Liver (tissue), 9 donors: ENCODE data around the gene ZFAND3. TPM values are rescaled to one million over a fixed set of nuclear protein-coding genes. Genes with fewer than 3 reads are reported as not detected.

Experiments used
- DNase-seq: peaks from one replicate; pipeline ENCODE4 v3.0.0-alpha.2; 2017; ENCODE audit warnings: low spot score
- H3K27ac ChIP-seq, 2 donors: one replicate each; pipeline ENCODE4 v1.7.0; 2013; ENCODE audit warnings: inconsistent platforms in 2 of 2, low read length in 2 of 2, control low read depth in 1 of 2, low read depth in 1 of 2, mild to moderate bottlenecking in 1 of 2
- H3K27me3 ChIP-seq, 4 donors: one replicate each; pipeline versions ENCODE4 v1.6.1 to v1.7.0; 2013; ENCODE audit warnings: low read length in 3 of 4, inconsistent platforms in 1 of 4, mild to moderate bottlenecking in 1 of 4, moderate library complexity in 1 of 4; ENCODE audit not compliant: control insufficient read depth in 4 of 4, insufficient read depth in 4 of 4
- H3K36me3 ChIP-seq, 4 donors: one replicate each; pipeline versions ENCODE4 v1.6.1 to v1.7.0; 2013; ENCODE audit warnings: low read length in 3 of 4, mild to moderate bottlenecking in 3 of 4, low read depth in 1 of 4, moderate library complexity in 1 of 4; ENCODE audit not compliant: control insufficient read depth in 4 of 4, insufficient read depth in 3 of 4
- H3K4me1 ChIP-seq, 4 donors: one replicate each; pipeline versions ENCODE4 v1.6.1 to v1.7.0; 2013; ENCODE audit warnings: low read length in 3 of 4, mild to moderate bottlenecking in 3 of 4, moderate library complexity in 1 of 4; ENCODE audit not compliant: control insufficient read depth in 4 of 4, insufficient read depth in 4 of 4
- H3K4me3 ChIP-seq, 3 donors: one replicate each; pipeline versions ENCODE4 v1.6.1 to v1.7.0; 2013; ENCODE audit warnings: low read length in 3 of 3, control low read depth in 1 of 3, low read depth in 1 of 3, mild to moderate bottlenecking in 1 of 3
- H3K9ac ChIP-seq, 2 donors: one replicate each; pipeline ENCODE4 v1.7.0; 2013; ENCODE audit warnings: low read length in 2 of 2, mild to moderate bottlenecking in 2 of 2, moderate library complexity in 2 of 2, control low read depth in 1 of 2, low read depth in 1 of 2
- H3K9me3 ChIP-seq, 4 donors: one replicate each; pipeline versions ENCODE4 v1.6.1 to v1.7.0; 2013; ENCODE audit warnings: low read length in 3 of 4; ENCODE audit not compliant: control insufficient read depth in 4 of 4
- EGR1 ChIP-seq, 2 donors: IDR thresholded peaks; 2 replicates each; pipeline ENCODE4 v1.6.1; 2016 to 2018; ENCODE audit warnings: antibody characterized with exemption in 2 of 2, low read depth in 2 of 2
- FOXA1 ChIP-seq: IDR thresholded peaks from 2 replicates; pipeline ENCODE4 v1.6.1; 2016; ENCODE audit warnings: antibody characterized with exemption
- FOXA2 ChIP-seq: IDR thresholded peaks from 2 replicates; pipeline ENCODE4 v1.6.1; 2016; ENCODE audit warnings: antibody characterized with exemption
- GABPA ChIP-seq, 2 donors: IDR thresholded peaks in 1 of 2; conservative IDR thresholded peaks in 1 of 2; 2 replicates each; pipeline ENCODE4 v1.6.1; 2016; ENCODE audit warnings: antibody characterized with exemption in 2 of 2, mild to moderate bottlenecking in 1 of 2, moderate library complexity in 1 of 2
- HNF4A ChIP-seq, 2 donors: conservative IDR thresholded peaks; 2 replicates each; pipeline ENCODE4 v1.6.1; 2016; ENCODE audit warnings: antibody characterized with exemption in 2 of 2, mild to moderate bottlenecking in 2 of 2
- HNF4G ChIP-seq: IDR thresholded peaks from 2 replicates; pipeline ENCODE4 v1.6.1; 2016; ENCODE audit warnings: antibody characterized with exemption
- JUND ChIP-seq, 2 donors: IDR thresholded peaks; 2 replicates each; pipeline ENCODE4 v1.6.1; 2016; ENCODE audit warnings: antibody characterized with exemption in 2 of 2
- NR2F2 ChIP-seq: IDR thresholded peaks from 2 replicates; pipeline ENCODE4 v1.6.1; 2016; ENCODE audit warnings: antibody characterized with exemption
- RAD21 ChIP-seq, 2 donors: IDR thresholded peaks; 2 replicates each; pipeline ENCODE4 v1.6.1; 2016; ENCODE audit warnings: antibody characterized with exemption in 2 of 2, mild to moderate bottlenecking in 2 of 2
- RXRA ChIP-seq, 2 donors: IDR thresholded peaks; 2 replicates each; pipeline ENCODE4 v1.6.1; 2017 to 2018; ENCODE audit warnings: antibody characterized with exemption in 2 of 2, mild to moderate bottlenecking in 1 of 2
- SP1 ChIP-seq: IDR thresholded peaks from 2 replicates; pipeline ENCODE4 v1.6.1; 2018; ENCODE audit warnings: antibody characterized with exemption, mild to moderate bottlenecking
- TAF1 ChIP-seq: conservative IDR thresholded peaks from 2 replicates; pipeline ENCODE4 v1.6.1; 2016; ENCODE audit warnings: antibody characterized with exemption, mild to moderate bottlenecking
- YY1 ChIP-seq: IDR thresholded peaks from 2 replicates; pipeline ENCODE4 v1.6.1; 2016; ENCODE audit warnings: antibody characterized with exemption, mild to moderate bottlenecking
- WGBS: extraction: QIAGEN DNeasy Blood & Tissue Kit; methylation state at CpG from one replicate; pipeline ENCODE4 v1.1.7; 2013; 5-methylcytosine and 5-hydroxymethylcytosine counted together
- polyA plus RNA-seq, 2 donors: library from polyadenylated mRNA; stranded (reverse) in 1 of 2; unstranded in 1 of 2; fragments of 200-250 nt in 1 of 2; fragments of >200 nt in 1 of 2; fragmentation: Nextera tagmentation in 1 of 2; extraction: Ambion mirVana in 1 of 2; gene quantifications; one replicate each; pipeline versions ENCODE4 v1.2.1 to v1.2.3, GENCODE V29; 2013 to 2015
- total RNA-seq, 2 donors: library from RNA; depleted of rRNA; stranded (reverse); fragments of >200 nt; gene quantifications; one replicate each; pipeline ENCODE4 v1.2.3, GENCODE V29; 2014
- TF ChIP-seq, protein P1 (sequence below): IDR thresholded peaks from 2 replicates; pipeline ENCODE4 v1.6.1; 2016; ENCODE audit warnings: antibody characterized with exemption
- TF ChIP-seq, protein P2 (sequence below): IDR thresholded peaks from 2 replicates; pipeline ENCODE4 v1.6.1; 2016; ENCODE audit warnings: antibody characterized with exemption
- TF ChIP-seq, protein P3 (sequence below): fragments of 150-350 bp; IDR thresholded peaks from 2 replicates; pipeline ENCODE4 v1.5.1; 2017; ENCODE audit warnings: improper control_type of control experiment, low read depth, low read length; ENCODE audit not compliant: missing input control
- TF ChIP-seq, protein P4 (sequence below): IDR thresholded peaks from 2 replicates; pipeline ENCODE4 v1.6.1; 2016; ENCODE audit warnings: antibody characterized with exemption
- TF ChIP-seq, protein P5 (sequence below): IDR thresholded peaks from 2 replicates; pipeline ENCODE4 v1.6.1; 2016; ENCODE audit warnings: antibody characterized with exemption, mild to moderate bottlenecking
- donor health status: healthy.
- donor health status: healthy.
- donor health status: healthy.
- donor health status: healthy.
- donor health status: healthy.

Gene ZFAND3
- total and polyA plus RNA-seq, 4 donors, result 7.7 to 37.5 (median 23.1) TPM

DNA sequence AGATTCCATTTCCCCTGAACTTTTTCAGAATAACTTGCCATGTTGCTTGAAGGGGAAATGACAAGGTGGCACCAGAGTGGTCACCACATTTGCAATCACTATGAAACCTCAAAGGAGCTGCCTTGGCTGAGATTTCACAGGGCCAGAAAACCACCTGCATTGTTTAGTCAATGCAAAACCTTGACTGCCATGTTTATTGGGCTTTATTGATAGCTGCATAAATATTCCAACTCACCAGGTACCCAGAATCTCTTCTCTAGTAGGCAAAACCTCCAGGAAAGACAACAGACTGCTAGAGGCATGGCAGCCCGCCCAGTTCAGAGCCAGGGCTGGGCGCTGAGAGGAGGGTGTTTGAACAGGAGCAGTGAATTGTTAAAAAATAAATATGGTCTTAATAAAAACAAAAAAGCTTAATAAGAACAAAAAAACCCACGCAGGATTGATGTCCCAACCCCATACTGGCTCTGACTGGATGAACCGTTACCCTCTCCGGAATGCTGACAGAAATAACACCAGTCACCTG, 375.6 kb downstream of the ZFAND3 start:
- DNase-seq, result no peak
- no peak overlapping the region for H3K27ac ChIP-seq
- 89% methylated on average over 5 of the region's 5 CpGs for WGBS

More for the DNA sequence above, 375.6 kb downstream of the ZFAND3 start:
- H3K9ac ChIP-seq, result no peak overlapping the region
- H3K4me3 ChIP-seq, result no peak overlapping the region
- TF ChIP-seq JUND (IDR thresholded peaks at IDR 0.05) (no peak), SP1 (no peak), FOXA2 (no peak), FOXA1 (no peak), RAD21 (IDR thresholded peaks at IDR 0.05) (no peak), HNF4G (no peak), EGR1 (IDR thresholded peaks at IDR 0.05; ENCODE audit: low read depth in 2 of 2) (no peak), NR2F2 (no peak), HNF4A (conservative IDR thresholded peaks at IDR 0.05) (no peak), YY1 (no peak), TAF1 (no peak), GABPA (IDR thresholded peaks at IDR 0.05 in 1 of 2, conservative IDR thresholded peaks at IDR 0.05 in 1 of 2) (no peak), RXRA (IDR thresholded peaks at IDR 0.05) (no peak)
- TF ChIP-seq, protein P1, sequence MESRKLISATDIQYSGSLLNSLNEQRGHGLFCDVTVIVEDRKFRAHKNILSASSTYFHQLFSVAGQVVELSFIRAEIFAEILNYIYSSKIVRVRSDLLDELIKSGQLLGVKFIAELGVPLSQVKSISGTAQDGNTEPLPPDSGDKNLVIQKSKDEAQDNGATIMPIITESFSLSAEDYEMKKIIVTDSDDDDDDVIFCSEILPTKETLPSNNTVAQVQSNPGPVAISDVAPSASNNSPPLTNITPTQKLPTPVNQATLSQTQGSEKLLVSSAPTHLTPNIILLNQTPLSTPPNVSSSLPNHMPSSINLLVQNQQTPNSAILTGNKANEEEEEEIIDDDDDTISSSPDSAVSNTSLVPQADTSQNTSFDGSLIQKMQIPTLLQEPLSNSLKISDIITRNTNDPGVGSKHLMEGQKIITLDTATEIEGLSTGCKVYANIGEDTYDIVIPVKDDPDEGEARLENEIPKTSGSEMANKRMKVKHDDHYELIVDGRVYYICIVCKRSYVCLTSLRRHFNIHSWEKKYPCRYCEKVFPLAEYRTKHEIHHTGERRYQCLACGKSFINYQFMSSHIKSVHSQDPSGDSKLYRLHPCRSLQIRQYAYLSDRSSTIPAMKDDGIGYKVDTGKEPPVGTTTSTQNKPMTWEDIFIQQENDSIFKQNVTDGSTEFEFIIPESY, result no peak
- TF ChIP-seq, protein P2, sequence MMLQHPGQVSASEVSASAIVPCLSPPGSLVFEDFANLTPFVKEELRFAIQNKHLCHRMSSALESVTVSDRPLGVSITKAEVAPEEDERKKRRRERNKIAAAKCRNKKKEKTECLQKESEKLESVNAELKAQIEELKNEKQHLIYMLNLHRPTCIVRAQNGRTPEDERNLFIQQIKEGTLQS, result no peak
- TF ChIP-seq, protein P3, sequence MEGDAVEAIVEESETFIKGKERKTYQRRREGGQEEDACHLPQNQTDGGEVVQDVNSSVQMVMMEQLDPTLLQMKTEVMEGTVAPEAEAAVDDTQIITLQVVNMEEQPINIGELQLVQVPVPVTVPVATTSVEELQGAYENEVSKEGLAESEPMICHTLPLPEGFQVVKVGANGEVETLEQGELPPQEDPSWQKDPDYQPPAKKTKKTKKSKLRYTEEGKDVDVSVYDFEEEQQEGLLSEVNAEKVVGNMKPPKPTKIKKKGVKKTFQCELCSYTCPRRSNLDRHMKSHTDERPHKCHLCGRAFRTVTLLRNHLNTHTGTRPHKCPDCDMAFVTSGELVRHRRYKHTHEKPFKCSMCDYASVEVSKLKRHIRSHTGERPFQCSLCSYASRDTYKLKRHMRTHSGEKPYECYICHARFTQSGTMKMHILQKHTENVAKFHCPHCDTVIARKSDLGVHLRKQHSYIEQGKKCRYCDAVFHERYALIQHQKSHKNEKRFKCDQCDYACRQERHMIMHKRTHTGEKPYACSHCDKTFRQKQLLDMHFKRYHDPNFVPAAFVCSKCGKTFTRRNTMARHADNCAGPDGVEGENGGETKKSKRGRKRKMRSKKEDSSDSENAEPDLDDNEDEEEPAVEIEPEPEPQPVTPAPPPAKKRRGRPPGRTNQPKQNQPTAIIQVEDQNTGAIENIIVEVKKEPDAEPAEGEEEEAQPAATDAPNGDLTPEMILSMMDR, result no peak
- TF ChIP-seq, protein P4, sequence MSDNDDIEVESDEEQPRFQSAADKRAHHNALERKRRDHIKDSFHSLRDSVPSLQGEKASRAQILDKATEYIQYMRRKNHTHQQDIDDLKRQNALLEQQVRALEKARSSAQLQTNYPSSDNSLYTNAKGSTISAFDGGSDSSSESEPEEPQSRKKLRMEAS, result no peak
- TF ChIP-seq, protein P5, sequence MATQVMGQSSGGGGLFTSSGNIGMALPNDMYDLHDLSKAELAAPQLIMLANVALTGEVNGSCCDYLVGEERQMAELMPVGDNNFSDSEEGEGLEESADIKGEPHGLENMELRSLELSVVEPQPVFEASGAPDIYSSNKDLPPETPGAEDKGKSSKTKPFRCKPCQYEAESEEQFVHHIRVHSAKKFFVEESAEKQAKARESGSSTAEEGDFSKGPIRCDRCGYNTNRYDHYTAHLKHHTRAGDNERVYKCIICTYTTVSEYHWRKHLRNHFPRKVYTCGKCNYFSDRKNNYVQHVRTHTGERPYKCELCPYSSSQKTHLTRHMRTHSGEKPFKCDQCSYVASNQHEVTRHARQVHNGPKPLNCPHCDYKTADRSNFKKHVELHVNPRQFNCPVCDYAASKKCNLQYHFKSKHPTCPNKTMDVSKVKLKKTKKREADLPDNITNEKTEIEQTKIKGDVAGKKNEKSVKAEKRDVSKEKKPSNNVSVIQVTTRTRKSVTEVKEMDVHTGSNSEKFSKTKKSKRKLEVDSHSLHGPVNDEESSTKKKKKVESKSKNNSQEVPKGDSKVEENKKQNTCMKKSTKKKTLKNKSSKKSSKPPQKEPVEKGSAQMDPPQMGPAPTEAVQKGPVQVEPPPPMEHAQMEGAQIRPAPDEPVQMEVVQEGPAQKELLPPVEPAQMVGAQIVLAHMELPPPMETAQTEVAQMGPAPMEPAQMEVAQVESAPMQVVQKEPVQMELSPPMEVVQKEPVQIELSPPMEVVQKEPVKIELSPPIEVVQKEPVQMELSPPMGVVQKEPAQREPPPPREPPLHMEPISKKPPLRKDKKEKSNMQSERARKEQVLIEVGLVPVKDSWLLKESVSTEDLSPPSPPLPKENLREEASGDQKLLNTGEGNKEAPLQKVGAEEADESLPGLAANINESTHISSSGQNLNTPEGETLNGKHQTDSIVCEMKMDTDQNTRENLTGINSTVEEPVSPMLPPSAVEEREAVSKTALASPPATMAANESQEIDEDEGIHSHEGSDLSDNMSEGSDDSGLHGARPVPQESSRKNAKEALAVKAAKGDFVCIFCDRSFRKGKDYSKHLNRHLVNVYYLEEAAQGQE, result no peak
- no peaks in the 10 kb centered on the region for H3K36me3 ChIP-seq
- no peaks in the 10 kb centered on the region for H3K9me3 ChIP-seq
- no peaks in the 10 kb centered on the region for H3K4me1 ChIP-seq
- no peaks in the 10 kb centered on the region for H3K27me3 ChIP-seq
